Endothelial cell of umbilical vein (primary cell): ENCODE results near the gene CERS3.

ENCODE experiments used
- CTCF ChIP-seq, 2 donors: IDR thresholded peaks; 1 replicate in 1 of 2; 2 replicates in 1 of 2; pipeline ENCODE4 v1.5.1; 2011; ENCODE audit warnings: low read length in 2 of 2, mild to moderate bottlenecking in 2 of 2, moderate library complexity in 2 of 2, control low read depth in 1 of 2, inconsistent platforms in 1 of 2, low read depth in 1 of 2; ENCODE audit not compliant: insufficient read depth in 1 of 2; ENCODE audit errors: extremely low read depth in 1 of 2
- MAX ChIP-seq: IDR thresholded peaks from 2 replicates; pipeline ENCODE4 v1.6.1; 2011; ENCODE audit not compliant: insufficient read depth, insufficient read length

GRCh38 chr15:100434038-100434437, 94.7 kb downstream of the CERS3 start:
- no peak for TF ChIP-seq MAX
- no peak for TF ChIP-seq CTCF (IDR thresholded peaks at IDR 0.05; ENCODE audit: extremely low read depth in 1 of 2, insufficient read depth in 1 of 2, low read depth in 1 of 2, low read length in 2 of 2)
